GM23248 (cell line): ENCODE data around the gene CLDN20.

Experiments
- EZH2 ChIP-seq: fragments of 200-600 bp; sonication (generic); IDR thresholded peaks from 2 replicates; pipeline ENCODE4 v1.6.1; 2018; ENCODE audit warnings: antibody characterized with exemption, mild to moderate bottlenecking; ENCODE audit not compliant: insufficient read depth, poor library complexity, severe bottlenecking
- EZH2phosphoT487 ChIP-seq: fragments of 200-600 bp; sonication (generic); IDR thresholded peaks from 2 replicates; pipeline ENCODE4 v1.6.1; 2018; ENCODE audit warnings: antibody characterized with exemption, moderate library complexity, mild to moderate bottlenecking, low read depth; ENCODE audit not compliant: insufficient read depth

DNA sequence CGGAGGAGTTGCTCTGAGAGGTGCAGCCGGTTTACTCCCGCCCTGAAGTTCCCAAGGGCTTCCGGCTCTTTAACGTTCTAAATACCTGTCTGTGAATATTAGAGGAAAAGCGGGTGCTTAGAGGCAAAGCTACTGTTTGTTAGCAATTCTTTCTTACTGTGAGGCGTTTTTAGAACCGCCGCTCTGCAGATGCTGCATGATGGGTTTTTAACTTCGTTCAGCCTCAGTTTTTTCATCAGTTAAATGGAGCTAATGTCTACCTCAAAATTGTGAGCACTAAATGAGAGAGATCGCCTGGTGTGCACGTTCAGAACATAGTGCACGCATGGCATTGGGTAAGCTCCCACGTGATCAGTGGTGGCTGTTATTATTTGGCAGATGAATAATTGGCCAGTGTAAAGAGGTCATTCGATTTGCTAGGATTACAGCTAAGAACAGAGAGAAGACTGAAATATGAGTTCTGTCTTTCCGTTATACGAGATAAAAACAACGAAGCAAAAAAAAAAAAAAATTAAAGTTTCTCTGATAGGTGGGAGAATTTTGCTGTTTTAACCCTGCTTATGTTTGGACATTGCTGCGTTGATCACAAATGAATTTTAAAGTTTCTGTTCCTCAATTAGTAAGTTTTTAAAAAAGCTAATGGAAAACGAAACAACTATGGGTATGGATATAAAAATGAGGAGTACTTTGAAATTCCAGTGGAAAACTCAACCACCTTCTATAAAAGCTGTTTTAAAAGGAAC, 51.1 kb downstream of the CLDN20 start:
- TF ChIP-seq EZH2phosphoT487 (no peak), EZH2 (no peak)
